Panc1 (cell line): ENCODE data around the gene CDKAL1.

Experiments
- CTCF ChIP-seq: fragments of 450-650 bp; IDR thresholded peaks from 2 replicates; pipeline ENCODE4 v1.5.1; 2017; ENCODE audit warnings: mild to moderate bottlenecking
- TF ChIP-seq, protein P1 (sequence below), 2 experiments: IDR thresholded peaks; 2 replicates each; pipeline ENCODE4 v1.6.1; 2011 to 2012; ENCODE audit warnings: low read depth in 2 of 2, control low read depth in 1 of 2, low read length in 1 of 2, mild to moderate bottlenecking in 1 of 2, moderate library complexity in 1 of 2; ENCODE audit not compliant: insufficient read depth in 1 of 2

DNA sequence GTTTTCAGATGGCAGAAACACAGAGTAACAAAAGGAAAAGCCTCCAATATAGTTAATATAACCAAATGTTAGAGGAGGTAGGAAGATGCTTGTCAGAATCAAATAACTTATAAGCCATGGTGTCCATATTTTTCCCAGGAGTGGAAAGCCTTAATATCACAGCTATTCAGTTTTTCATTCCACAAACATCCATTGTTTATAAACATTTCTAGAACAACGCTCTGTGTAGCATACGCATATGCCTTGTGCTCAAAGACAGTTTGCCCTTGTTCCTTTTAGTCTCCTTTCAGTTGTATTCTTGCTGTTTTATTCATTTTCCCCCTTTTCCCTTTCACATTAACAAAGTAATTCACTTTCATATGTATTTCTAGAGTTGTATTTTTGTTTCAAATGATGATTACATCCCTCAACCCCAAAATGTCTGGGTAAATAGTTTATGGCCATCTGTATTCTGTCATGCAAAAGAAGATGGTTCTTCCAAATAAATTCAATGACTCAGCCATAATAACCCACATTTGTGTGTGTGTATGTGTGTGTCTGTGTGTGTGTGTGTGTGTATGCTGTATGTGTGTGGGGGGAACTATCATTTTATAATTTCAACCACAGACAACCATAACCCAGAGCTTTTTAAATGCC, 603.6 kb downstream of the CDKAL1 start:
- no peak for TF ChIP-seq CTCF
- TF ChIP-seq, protein P1, sequence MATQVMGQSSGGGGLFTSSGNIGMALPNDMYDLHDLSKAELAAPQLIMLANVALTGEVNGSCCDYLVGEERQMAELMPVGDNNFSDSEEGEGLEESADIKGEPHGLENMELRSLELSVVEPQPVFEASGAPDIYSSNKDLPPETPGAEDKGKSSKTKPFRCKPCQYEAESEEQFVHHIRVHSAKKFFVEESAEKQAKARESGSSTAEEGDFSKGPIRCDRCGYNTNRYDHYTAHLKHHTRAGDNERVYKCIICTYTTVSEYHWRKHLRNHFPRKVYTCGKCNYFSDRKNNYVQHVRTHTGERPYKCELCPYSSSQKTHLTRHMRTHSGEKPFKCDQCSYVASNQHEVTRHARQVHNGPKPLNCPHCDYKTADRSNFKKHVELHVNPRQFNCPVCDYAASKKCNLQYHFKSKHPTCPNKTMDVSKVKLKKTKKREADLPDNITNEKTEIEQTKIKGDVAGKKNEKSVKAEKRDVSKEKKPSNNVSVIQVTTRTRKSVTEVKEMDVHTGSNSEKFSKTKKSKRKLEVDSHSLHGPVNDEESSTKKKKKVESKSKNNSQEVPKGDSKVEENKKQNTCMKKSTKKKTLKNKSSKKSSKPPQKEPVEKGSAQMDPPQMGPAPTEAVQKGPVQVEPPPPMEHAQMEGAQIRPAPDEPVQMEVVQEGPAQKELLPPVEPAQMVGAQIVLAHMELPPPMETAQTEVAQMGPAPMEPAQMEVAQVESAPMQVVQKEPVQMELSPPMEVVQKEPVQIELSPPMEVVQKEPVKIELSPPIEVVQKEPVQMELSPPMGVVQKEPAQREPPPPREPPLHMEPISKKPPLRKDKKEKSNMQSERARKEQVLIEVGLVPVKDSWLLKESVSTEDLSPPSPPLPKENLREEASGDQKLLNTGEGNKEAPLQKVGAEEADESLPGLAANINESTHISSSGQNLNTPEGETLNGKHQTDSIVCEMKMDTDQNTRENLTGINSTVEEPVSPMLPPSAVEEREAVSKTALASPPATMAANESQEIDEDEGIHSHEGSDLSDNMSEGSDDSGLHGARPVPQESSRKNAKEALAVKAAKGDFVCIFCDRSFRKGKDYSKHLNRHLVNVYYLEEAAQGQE (IDR thresholded peaks at IDR 0.05; ENCODE audit: insufficient read depth in 1 of 2, low read depth in 2 of 2, low read length in 1 of 2) = no peak
